ENCODE measurements around the gene POLR2M. TPM values are rescaled to one million over a fixed set of nuclear protein-coding genes. Genes with fewer than 3 reads are reported as not detected.

The POLR2M gene
- total and polyA plus RNA-seq, 10 of the 15 experiments (the other 5 are each of a cell fraction or from before 2014, with no cell fraction given), result 5.8 to 364 (median 23.7) TPM

- TF ChIP-seq E2F4 (IDR thresholded peaks at IDR 0.05; ENCODE audit: low read depth, low read length), result no peak
- no peak for TF ChIP-seq PRDM15 (CRISPR knock-in tag; IDR thresholded peaks at IDR 0.05)
- TF ChIP-seq ZBTB40 (IDR thresholded peaks at IDR 0.05; ENCODE audit: borderline replicate concordance), result no peak
These were observed 40.3 kb downstream of the POLR2M start (continued) for GRCh38 chr15:57746786-57747185.
